ENCODE results near the gene PDZRN3. TPM values are rescaled to one million over a fixed set of nuclear protein-coding genes. Genes with fewer than 3 reads are reported as not detected.

Gene PDZRN3
- total and polyA plus RNA-seq, 2 experiments from 2014 or later: 42.9 to 60.5 TPM

- H3K4me3 ChIP-seq: no peak overlapping the region
- no peak overlapping the region for H2AFZ ChIP-seq
- H3K36me3 ChIP-seq (replicated peaks; ENCODE audit: insufficient read depth, low read depth): no peaks in the 10 kb centered on the region
- peaks cover 90% of the 10 kb centered on the region for H3K79me2 ChIP-seq
- no peak overlapping the region for H3K4me2 ChIP-seq
- H3K27me3 ChIP-seq: no peaks in the 10 kb centered on the region
- H3K27ac ChIP-seq: no peak overlapping the region
- 58% methylated on average over 4 of the region's 4 CpGs for WGBS (ENCODE audit: low lambda C conversion rate, missing lambda C conversion rate)
- H4K20me1 ChIP-seq (ENCODE audit: insufficient read depth, poor library complexity, severe bottlenecking): peaks cover 28% of the 10 kb centered on the region
- DNase-seq (ENCODE audit: low spot score): no peak
- no peaks in the 10 kb centered on the region for H3K9me2 ChIP-seq (replicated peaks; ENCODE audit: insufficient read depth)
- peaks cover 10% of the 10 kb centered on the region for H3K4me1 ChIP-seq (ENCODE audit: insufficient read depth)
- no peaks in the 10 kb centered on the region for H3K9me3 ChIP-seq (ENCODE audit: low read depth)
- TF ChIP-seq EZH2 (IDR thresholded peaks at IDR 0.05; ENCODE audit: borderline replicate concordance): no peak
Observed at GRCh38 chr3:73473898-73474416, 150.8 kb downstream of the PDZRN3 start.

GRCh38 chr3:73473181-73473897, 151.4 kb downstream of the PDZRN3 start:
- H3K4me2 ChIP-seq: no peak overlapping the region
- H2AFZ ChIP-seq: no peak overlapping the region
- DNase-seq (ENCODE audit: low spot score): no peak
- TF ChIP-seq, protein P1, sequence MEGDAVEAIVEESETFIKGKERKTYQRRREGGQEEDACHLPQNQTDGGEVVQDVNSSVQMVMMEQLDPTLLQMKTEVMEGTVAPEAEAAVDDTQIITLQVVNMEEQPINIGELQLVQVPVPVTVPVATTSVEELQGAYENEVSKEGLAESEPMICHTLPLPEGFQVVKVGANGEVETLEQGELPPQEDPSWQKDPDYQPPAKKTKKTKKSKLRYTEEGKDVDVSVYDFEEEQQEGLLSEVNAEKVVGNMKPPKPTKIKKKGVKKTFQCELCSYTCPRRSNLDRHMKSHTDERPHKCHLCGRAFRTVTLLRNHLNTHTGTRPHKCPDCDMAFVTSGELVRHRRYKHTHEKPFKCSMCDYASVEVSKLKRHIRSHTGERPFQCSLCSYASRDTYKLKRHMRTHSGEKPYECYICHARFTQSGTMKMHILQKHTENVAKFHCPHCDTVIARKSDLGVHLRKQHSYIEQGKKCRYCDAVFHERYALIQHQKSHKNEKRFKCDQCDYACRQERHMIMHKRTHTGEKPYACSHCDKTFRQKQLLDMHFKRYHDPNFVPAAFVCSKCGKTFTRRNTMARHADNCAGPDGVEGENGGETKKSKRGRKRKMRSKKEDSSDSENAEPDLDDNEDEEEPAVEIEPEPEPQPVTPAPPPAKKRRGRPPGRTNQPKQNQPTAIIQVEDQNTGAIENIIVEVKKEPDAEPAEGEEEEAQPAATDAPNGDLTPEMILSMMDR (IDR thresholded peaks at IDR 0.05; ENCODE audit: poor library complexity): no peak
- no peak for TF ChIP-seq EZH2 (IDR thresholded peaks at IDR 0.05; ENCODE audit: borderline replicate concordance)
- no peak for TF ChIP-seq EZH2phosphoT487 (IDR thresholded peaks at IDR 0.05; ENCODE audit: low read depth, severe bottlenecking, unreplicated experiment)
- peaks cover 10% of the 10 kb centered on the region for H3K4me1 ChIP-seq (ENCODE audit: insufficient read depth)
- peaks cover 28% of the 10 kb centered on the region for H4K20me1 ChIP-seq (ENCODE audit: insufficient read depth, poor library complexity, severe bottlenecking)
- H3K27me3 ChIP-seq: no peaks in the 10 kb centered on the region
- H3K27ac ChIP-seq: no peak overlapping the region
- H3K9me3 ChIP-seq (ENCODE audit: low read depth): no peaks in the 10 kb centered on the region
- 87% methylated on average over 5 of the region's 5 CpGs for WGBS (ENCODE audit: low lambda C conversion rate, missing lambda C conversion rate)
- no peaks in the 10 kb centered on the region for H3K9me2 ChIP-seq (replicated peaks; ENCODE audit: insufficient read depth)
- peaks cover 91% of the 10 kb centered on the region for H3K79me2 ChIP-seq
- H3K4me3 ChIP-seq: no peak overlapping the region
- H3K36me3 ChIP-seq (replicated peaks; ENCODE audit: insufficient read depth, low read depth): no peaks in the 10 kb centered on the region

DNA sequence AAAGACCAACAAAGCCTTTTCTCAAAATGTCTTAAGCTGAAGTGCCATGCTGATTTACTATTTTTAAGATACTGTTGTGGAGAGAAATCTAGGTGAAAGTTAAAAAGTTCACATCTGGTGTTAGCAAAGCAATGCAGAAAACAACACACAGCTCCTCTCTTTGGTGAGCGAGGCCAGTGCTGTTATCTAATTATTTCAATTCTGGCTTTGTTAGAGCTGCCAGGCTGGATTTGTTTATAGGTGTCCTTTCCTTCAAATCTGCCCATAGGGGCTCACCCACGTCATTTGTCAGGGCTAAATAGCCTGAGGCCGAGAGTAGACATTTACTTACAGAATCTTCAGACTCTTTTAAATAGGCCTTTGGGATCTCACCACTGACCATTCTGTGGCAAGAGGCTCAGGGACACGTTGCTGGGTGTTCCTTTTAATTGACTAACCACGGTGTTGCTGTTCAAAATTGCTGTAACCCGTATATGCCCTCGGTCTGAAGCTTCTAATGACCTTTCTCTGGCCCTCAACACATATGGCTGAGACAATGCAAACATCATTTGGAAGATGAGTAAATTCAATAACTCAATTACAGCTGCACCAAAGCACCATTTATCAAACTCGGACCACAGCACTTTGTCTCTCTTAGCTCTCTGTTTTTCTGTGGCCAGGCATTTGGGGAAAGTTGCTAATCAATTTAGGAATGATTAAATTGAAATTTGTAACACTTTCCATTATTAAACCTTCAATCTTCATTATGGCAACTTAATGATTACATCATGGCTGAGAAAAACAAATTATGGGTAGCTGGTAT, 152.6 kb downstream of the PDZRN3 start:
- TF ChIP-seq, protein P1 (IDR thresholded peaks at IDR 0.05; ENCODE audit: poor library complexity): no peak
- TF ChIP-seq EZH2 (IDR thresholded peaks at IDR 0.05; ENCODE audit: borderline replicate concordance): no peak
- no peak for TF ChIP-seq EZH2phosphoT487 (IDR thresholded peaks at IDR 0.05; ENCODE audit: low read depth, severe bottlenecking, unreplicated experiment)
- Histone ChIP-seq H3K4me2 (no peak overlapping the region), H2AFZ (no peak overlapping the region), H3K79me2 (peaks cover 82% of the 10 kb centered on the region), H3K4me1 (ENCODE audit: insufficient read depth) (peaks cover 10% of the 10 kb centered on the region), H4K20me1 (ENCODE audit: insufficient read depth, poor library complexity, severe bottlenecking) (peaks cover 28% of the 10 kb centered on the region), H3K9me3 (ENCODE audit: low read depth) (no peaks in the 10 kb centered on the region), H3K4me3 (no peak overlapping the region), H3K27me3 (no peaks in the 10 kb centered on the region), H3K27ac (no peak overlapping the region), H3K36me3 (replicated peaks; ENCODE audit: insufficient read depth, low read depth) (no peaks in the 10 kb centered on the region), H3K9me2 (replicated peaks; ENCODE audit: insufficient read depth) (no peaks in the 10 kb centered on the region)
- DNase-seq (ENCODE audit: low spot score): no peak
- WGBS (ENCODE audit: low lambda C conversion rate, missing lambda C conversion rate): 65% methylated on average over 8 of the region's 8 CpGs

DNA sequence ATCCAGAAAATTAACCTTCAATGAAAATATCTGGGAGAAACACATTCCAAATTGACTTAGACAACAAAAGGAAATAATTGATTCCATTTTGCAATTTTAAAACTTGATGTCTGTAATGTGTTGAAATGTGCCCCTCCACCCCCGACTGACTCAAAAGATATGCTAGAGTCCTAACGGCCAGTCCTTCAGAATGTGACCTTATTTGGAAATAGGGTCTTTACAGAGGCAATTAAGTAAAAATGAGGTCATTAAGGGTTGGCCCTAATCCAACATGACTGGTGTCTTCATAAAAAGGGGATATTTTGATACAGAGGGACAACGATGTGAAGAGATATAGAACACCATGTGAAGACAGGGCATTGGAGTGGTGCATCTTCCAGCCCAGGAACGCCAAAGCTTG, 153.9 kb downstream of the PDZRN3 start:
- TF ChIP-seq EZH2 (IDR thresholded peaks at IDR 0.05; ENCODE audit: borderline replicate concordance): no peak
- 85% methylated on average over 4 of the region's 4 CpGs for whole genome bisulfite sequencing (ENCODE audit: low lambda C conversion rate, missing lambda C conversion rate)
- H3K27ac ChIP-seq: no peak overlapping the region
- H3K4me1 ChIP-seq (ENCODE audit: insufficient read depth): peaks cover 10% of the 10 kb centered on the region
- H3K27me3 ChIP-seq: no peaks in the 10 kb centered on the region
- no peaks in the 10 kb centered on the region for H3K36me3 ChIP-seq (replicated peaks; ENCODE audit: insufficient read depth, low read depth)
- no peaks in the 10 kb centered on the region for H3K9me3 ChIP-seq (ENCODE audit: low read depth)
- no peak overlapping the region for H2AFZ ChIP-seq
- H3K9me2 ChIP-seq (replicated peaks; ENCODE audit: insufficient read depth): no peaks in the 10 kb centered on the region
- peaks cover 74% of the 10 kb centered on the region for H3K79me2 ChIP-seq
- no peak overlapping the region for H3K4me3 ChIP-seq
- H4K20me1 ChIP-seq (ENCODE audit: insufficient read depth, poor library complexity, severe bottlenecking): peaks cover 24% of the 10 kb centered on the region
- H3K4me2 ChIP-seq: no peak overlapping the region
- DNase-seq (ENCODE audit: low spot score): no peak
